ENCODE data around the gene MRTO4. TPM values are rescaled to one million over a fixed set of nuclear protein-coding genes. Genes with fewer than 3 reads are reported as not detected.

MRTO4 gene
- polyA plus RNA-seq, 1 of the 3 experiments (the other 2 are of a cell fraction) = 48.4 TPM

DNA sequence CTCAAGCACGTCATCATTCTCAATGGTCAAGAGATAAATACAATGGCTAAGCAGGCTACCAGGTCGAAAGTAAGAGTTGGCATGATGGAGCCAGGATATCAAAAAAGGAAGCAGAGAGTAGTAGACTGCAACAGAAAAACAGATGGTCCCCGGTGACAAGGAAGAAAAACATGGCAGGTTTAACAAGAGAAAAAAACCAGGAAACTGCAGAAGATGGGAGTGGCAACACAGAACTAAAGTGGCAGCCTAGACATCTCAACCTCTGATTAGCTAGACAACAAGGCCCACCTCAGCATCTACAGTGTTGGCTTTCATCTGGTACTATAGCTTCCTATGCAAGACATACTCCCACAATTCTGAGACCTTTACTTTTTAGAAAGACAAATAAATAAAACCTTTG lies 44.7 kb upstream of the MRTO4 start:
- ChIA-PET POLR2A (no interaction called here), CTCF (interaction anchor here (0.9 to 1.9 kb wide), 2 partner anchors 9 to 11 kb away, joined by 3 to 6 read pairs; no protein-coding TSS in a partner anchor)
- no peak overlapping the region for H3K9ac ChIP-seq
- H3K9me3 ChIP-seq = no peaks in the 10 kb centered on the region
- no peak for DNase-seq
- 89% methylated on average over 3 of the region's 3 CpGs for WGBS (ENCODE audit: low lambda C conversion rate)
- H3F3A ChIP-seq (replicated peaks; ENCODE audit: insufficient read depth) = peaks cover 27% of the 10 kb centered on the region
- no peak overlapping the region for H3K4me2 ChIP-seq
- no peaks in the 10 kb centered on the region for H3K9me2 ChIP-seq
- no peak overlapping the region for H3K27ac ChIP-seq (ENCODE audit: low read depth in 2 of 2, low read length in 1 of 2)
- H2AFZ ChIP-seq (ENCODE audit: low read depth) = no peak overlapping the region
- H3K4me3 ChIP-seq (ENCODE audit: low read depth in 2 of 2, low read length in 1 of 2) = no peak overlapping the region
- H3K36me3 ChIP-seq (replicated peaks in 1 of 2; ENCODE audit: control insufficient read depth in 1 of 2, insufficient read depth in 2 of 2, low read length in 1 of 2) = peaks cover 0 to 5% of the 10 kb centered on the region in 2 experiments
- H3K79me2 ChIP-seq (ENCODE audit: insufficient read depth) = peaks cover 100% of the 10 kb centered on the region
- H3K4me1 ChIP-seq (ENCODE audit: control insufficient read depth in 1 of 2, insufficient read depth in 2 of 2, low read depth in 1 of 2, low read length in 1 of 2) = peaks cover 21 to 34% of the 10 kb centered on the region in 2 experiments
- H4K20me1 ChIP-seq (ENCODE audit: insufficient read depth) = peaks cover 75% of the 10 kb centered on the region
- TF ChIP-seq MXI1 (IDR thresholded peaks at IDR 0.05; ENCODE audit: low read depth, low read length) (no peak), JUND (IDR thresholded peaks at IDR 0.05) (no peak), SIN3A (IDR thresholded peaks at IDR 0.05; ENCODE audit: borderline replicate concordance, low read depth, low read length) (no peak), POLR2AphosphoS5 (IDR thresholded peaks at IDR 0.05; ENCODE audit: low read depth, low read length) (no peak), RAD21 (IDR thresholded peaks at IDR 0.05; ENCODE audit: low read length) (no peak), MEF2A (IDR thresholded peaks at IDR 0.05; ENCODE audit: borderline replicate concordance, low read depth) (no peak), RFX5 (IDR thresholded peaks at IDR 0.05; ENCODE audit: low read length) (no peak), GABPA (IDR thresholded peaks at IDR 0.05; ENCODE audit: low read depth) (no peak), GATA2 (CRISPR knock-in tag; IDR thresholded peaks at IDR 0.05) (no peak), TCF12 (IDR thresholded peaks at IDR 0.05) (no peak), ZBTB33 (IDR thresholded peaks at IDR 0.05; ENCODE audit: borderline replicate concordance, low read depth) (no peak), USF2 (IDR thresholded peaks at IDR 0.05; ENCODE audit: borderline replicate concordance, low read depth, low read length) (no peak), CTCF (IDR thresholded peaks at IDR 0.05) (no peak), PBX3 (IDR thresholded peaks at IDR 0.05) (no peak), YY1 (IDR thresholded peaks at IDR 0.05; ENCODE audit: low read depth) (no peak), NRF1 (IDR thresholded peaks at IDR 0.05; ENCODE audit: low read depth, low read length) (no peak), RCOR1 (IDR thresholded peaks at IDR 0.05; ENCODE audit: low read length) (no peak)
- TF ChIP-seq, protein P1, sequence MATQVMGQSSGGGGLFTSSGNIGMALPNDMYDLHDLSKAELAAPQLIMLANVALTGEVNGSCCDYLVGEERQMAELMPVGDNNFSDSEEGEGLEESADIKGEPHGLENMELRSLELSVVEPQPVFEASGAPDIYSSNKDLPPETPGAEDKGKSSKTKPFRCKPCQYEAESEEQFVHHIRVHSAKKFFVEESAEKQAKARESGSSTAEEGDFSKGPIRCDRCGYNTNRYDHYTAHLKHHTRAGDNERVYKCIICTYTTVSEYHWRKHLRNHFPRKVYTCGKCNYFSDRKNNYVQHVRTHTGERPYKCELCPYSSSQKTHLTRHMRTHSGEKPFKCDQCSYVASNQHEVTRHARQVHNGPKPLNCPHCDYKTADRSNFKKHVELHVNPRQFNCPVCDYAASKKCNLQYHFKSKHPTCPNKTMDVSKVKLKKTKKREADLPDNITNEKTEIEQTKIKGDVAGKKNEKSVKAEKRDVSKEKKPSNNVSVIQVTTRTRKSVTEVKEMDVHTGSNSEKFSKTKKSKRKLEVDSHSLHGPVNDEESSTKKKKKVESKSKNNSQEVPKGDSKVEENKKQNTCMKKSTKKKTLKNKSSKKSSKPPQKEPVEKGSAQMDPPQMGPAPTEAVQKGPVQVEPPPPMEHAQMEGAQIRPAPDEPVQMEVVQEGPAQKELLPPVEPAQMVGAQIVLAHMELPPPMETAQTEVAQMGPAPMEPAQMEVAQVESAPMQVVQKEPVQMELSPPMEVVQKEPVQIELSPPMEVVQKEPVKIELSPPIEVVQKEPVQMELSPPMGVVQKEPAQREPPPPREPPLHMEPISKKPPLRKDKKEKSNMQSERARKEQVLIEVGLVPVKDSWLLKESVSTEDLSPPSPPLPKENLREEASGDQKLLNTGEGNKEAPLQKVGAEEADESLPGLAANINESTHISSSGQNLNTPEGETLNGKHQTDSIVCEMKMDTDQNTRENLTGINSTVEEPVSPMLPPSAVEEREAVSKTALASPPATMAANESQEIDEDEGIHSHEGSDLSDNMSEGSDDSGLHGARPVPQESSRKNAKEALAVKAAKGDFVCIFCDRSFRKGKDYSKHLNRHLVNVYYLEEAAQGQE (IDR thresholded peaks at IDR 0.05; ENCODE audit: low read depth, low read length) = no peak
- TF ChIP-seq, protein P2, sequence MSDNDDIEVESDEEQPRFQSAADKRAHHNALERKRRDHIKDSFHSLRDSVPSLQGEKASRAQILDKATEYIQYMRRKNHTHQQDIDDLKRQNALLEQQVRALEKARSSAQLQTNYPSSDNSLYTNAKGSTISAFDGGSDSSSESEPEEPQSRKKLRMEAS (IDR thresholded peaks at IDR 0.05; ENCODE audit: low read depth) = no peak
- no peaks in the 10 kb centered on the region for H3K27me3 ChIP-seq (ENCODE audit: insufficient read depth)

Data from SK-N-SH (cell line).